Body of pancreas (tissue), 4 donors: ENCODE results near the gene AMH. TPM values are rescaled to one million over a fixed set of nuclear protein-coding genes. Genes with fewer than 3 reads are reported as not detected.

Experiments used
- ATAC-seq: fragments of 150-250 bp; one replicate; pipeline ENCODE4 v1.9.1; 2016
- DNase-seq, 4 donors: peaks; one replicate each; pipeline ENCODE4 v3.0.0-alpha.2; 2019
- H3K27ac ChIP-seq, 4 donors: fragments of 200-600 bp; sonication (generic); 1 replicate in 3 of 4; 2 replicates in 1 of 4; pipeline versions ENCODE4 v1.5.1 to v1.6.1; 2016 to 2019; ENCODE audit warnings: mild to moderate bottlenecking in 1 of 4, mixed read lengths in 1 of 4, moderate library complexity in 1 of 4
- H3K27me3 ChIP-seq, 2 donors: fragments of 200-600 bp; sonication (generic); one replicate each; pipeline ENCODE4 v1.6.0; 2016; ENCODE audit warnings: mild to moderate bottlenecking in 1 of 2
- H3K36me3 ChIP-seq, 2 donors: fragments of 200-600 bp; sonication (generic); replicated peaks in 1 of 2; 2 replicates each; pipeline ENCODE4 v1.5.1; 2016; ENCODE audit warnings: low read depth in 2 of 2; ENCODE audit not compliant: insufficient read depth in 1 of 2
- H3K4me1 ChIP-seq: fragments of 200-600 bp; sonication (generic); one replicate; pipeline ENCODE4 v1.6.0; 2016
- H3K4me3 ChIP-seq, 2 donors: fragments of 200-600 bp; sonication (generic); 1 replicate in 1 of 2; 2 replicates in 1 of 2; pipeline ENCODE4 v1.5.1; 2016 to 2019
- H3K9me3 ChIP-seq, 3 donors: fragments of 200-600 bp; sonication (generic); 1 replicate in 2 of 3; 2 replicates in 1 of 3; pipeline ENCODE4 v1.5.1; 2016
- POLR2A ChIP-seq, 3 donors: fragments of 450-650 bp; IDR thresholded peaks; one replicate each; pipeline ENCODE4 v1.6.1; 2016; ENCODE audit warnings: antibody characterized with exemption in 3 of 3, mild to moderate bottlenecking in 2 of 3
- WGBS, 2 donors: methylation state at CpG; one replicate each; pipeline ENCODE4 v1.1.5; 2017; 5-methylcytosine and 5-hydroxymethylcytosine counted together
- intact Hi-C: fragments of 100-400 bp; cut with DNase I; formaldehyde crosslinking; loops from one replicate; pipeline ENCODE4 v1.15.1; 2023
- total RNA-seq, 2 donors: library from RNA; depleted of rRNA; stranded (reverse); fragments of >200 nt; gene quantifications; one replicate each; pipeline ENCODE4 v1.1.0, GENCODE V29; 2016
- TF ChIP-seq, protein P1 (sequence below), 7 experiments: fragments of 450-650 bp in 4 of 7; fragments of 200-600 bp in 3 of 7; sonication (generic) in 3 of 7; IDR thresholded peaks; one replicate each; pipeline ENCODE4 v1.5.1; 2016 to 2019; ENCODE audit warnings: antibody characterized with exemption in 7 of 7

AMH gene
- total RNA-seq, 2 donors from 2014 or later = 0.99 to 11.7 TPM

DNA sequence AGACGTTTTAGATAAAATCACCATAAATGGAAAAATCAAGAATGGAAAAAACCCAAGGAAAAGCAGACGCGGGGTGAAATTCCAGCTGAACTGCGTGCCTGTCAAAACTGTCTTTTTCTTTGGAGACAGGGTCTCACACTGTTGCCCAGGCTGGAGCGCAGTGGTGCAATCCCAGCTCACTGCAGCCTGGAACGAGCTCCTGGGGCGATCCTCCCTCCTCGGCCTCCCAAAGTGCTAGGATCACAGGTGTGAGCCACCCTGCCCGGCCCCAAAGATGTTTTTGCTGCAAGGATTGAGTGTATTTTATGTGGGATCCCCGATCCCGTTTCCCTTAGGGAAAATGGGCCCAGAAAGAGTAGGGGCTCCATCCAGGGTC is 33.7 kb downstream of the AMH start:
- intact Hi-C loops = no loop called here
- DNase-seq = no peak
- no peaks in the 10 kb centered on the region for H3K36me3 ChIP-seq
- no peak for TF ChIP-seq POLR2A (IDR thresholded peaks at IDR 0.05)
- TF ChIP-seq, protein P1, sequence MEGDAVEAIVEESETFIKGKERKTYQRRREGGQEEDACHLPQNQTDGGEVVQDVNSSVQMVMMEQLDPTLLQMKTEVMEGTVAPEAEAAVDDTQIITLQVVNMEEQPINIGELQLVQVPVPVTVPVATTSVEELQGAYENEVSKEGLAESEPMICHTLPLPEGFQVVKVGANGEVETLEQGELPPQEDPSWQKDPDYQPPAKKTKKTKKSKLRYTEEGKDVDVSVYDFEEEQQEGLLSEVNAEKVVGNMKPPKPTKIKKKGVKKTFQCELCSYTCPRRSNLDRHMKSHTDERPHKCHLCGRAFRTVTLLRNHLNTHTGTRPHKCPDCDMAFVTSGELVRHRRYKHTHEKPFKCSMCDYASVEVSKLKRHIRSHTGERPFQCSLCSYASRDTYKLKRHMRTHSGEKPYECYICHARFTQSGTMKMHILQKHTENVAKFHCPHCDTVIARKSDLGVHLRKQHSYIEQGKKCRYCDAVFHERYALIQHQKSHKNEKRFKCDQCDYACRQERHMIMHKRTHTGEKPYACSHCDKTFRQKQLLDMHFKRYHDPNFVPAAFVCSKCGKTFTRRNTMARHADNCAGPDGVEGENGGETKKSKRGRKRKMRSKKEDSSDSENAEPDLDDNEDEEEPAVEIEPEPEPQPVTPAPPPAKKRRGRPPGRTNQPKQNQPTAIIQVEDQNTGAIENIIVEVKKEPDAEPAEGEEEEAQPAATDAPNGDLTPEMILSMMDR (IDR thresholded peaks at IDR 0.05) = no peak
- no peak overlapping the region for H3K27ac ChIP-seq
- no peaks in the 10 kb centered on the region for H3K9me3 ChIP-seq
- no peak for ATAC-seq
- WGBS, 2 donors = 63 to 70% methylated on average over 10 to 11 of the region's 11 CpGs
- H3K4me3 ChIP-seq = no peak overlapping the region
- peaks cover 13% of the 10 kb centered on the region for H3K4me1 ChIP-seq
- no peaks in the 10 kb centered on the region for H3K27me3 ChIP-seq

DNA sequence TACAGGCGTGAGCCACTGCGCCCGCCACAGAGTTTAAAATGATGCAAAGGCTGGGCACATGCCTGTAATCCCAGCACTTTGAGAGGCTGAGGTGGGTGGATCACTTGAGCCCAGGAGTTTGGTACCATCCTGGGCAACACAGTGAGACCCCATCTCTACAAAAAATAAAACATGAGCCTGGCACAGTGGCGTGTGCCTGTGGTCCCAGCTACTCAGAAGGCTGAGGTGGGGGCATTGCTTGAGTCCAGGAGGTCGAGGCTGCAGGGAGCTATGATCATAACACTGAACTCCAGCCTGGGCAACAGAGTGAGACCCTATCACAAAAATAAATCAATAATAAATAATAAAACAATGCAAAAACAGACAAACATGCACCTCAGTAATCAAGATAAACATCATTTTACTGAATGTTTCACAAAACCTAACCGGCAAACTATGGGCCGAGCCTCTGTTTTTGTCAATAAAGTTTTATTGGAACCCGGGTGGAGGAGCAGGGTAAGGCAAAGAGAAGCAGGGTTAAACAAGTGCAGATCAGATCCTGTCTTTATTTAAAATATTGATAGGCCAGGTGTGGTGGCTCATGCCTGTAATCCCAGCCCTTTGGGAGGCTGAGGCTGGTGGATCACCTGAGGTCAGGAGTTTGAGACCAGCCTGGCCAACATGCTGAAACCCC is 34.8 kb downstream of the AMH start:
- TF ChIP-seq POLR2A (IDR thresholded peaks at IDR 0.05) = no peak
- TF ChIP-seq, protein P1 (IDR thresholded peaks at IDR 0.05) = no peak
- Histone ChIP-seq H3K27me3 (peaks cover 0 to 5% of the 10 kb centered on the region in 2 donors), H3K9me3 (no peaks in the 10 kb centered on the region), H3K4me1 (peaks cover 13% of the 10 kb centered on the region), H3K4me3 (no peak overlapping the region), H3K36me3 (no peaks in the 10 kb centered on the region), H3K27ac (no peak overlapping the region)
- intact Hi-C loops = no loop called here
- 93 to 95% methylated on average over 8 of the region's 8 CpGs for WGBS, 2 donors
- ATAC-seq (no peak), DNase-seq (no peak)

DNA sequence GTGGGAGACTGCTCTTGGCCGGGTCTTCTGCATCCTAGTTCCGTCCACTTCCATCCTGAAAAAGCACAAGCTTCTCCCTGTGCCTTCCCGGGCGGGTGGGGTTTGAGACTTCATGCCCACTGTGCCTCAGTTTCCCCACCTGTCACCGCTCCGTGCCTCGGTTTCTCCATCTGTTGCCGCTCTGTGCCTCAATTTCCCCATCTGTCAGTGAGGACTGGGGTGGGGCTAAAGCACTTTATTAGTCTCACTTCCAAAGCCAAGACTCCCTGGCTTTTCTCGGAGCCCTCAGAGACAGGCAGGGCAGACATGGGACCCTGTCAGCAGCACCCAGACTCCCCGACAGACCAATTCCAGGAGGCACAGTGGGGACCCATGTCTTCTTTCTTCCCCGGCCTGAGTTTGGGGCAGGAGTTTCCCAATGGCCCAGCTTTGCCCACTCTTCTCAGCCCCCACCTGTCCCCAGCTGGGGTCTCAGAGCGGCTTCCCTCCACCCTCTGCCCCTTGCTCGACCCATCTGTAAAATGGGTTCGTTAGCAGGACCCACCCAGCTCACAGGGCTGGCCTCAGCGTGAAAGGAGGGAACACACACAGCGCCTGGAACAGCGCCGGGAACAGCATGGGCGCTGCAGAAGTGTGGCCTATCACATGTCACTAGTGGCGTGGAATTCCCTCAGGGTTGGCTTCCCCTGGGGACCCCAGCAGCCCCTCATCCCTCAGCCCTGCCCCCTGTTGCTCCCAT is 37.4 kb downstream of the AMH start:
- ATAC-seq (no peak), DNase-seq (no peak)
- H3K36me3 ChIP-seq = no peaks in the 10 kb centered on the region
- intact Hi-C loops = loop anchor here (5.0 kb wide), 1 partner anchor 101 kb away; no protein-coding TSS in a partner anchor
- WGBS, 2 donors = 72 to 79% methylated on average over 16 to 20 of the region's 20 CpGs
- no peak overlapping the region for H3K27ac ChIP-seq
- no peaks in the 10 kb centered on the region for H3K9me3 ChIP-seq
- TF ChIP-seq POLR2A (IDR thresholded peaks at IDR 0.05) = no peak
- TF ChIP-seq, protein P1 (IDR thresholded peaks at IDR 0.05) = no peak
- no peak overlapping the region for H3K4me3 ChIP-seq
- peaks cover 5 to 29% of the 10 kb centered on the region in 2 donors for H3K27me3 ChIP-seq
- H3K4me1 ChIP-seq = peaks cover 26% of the 10 kb centered on the region

DNA sequence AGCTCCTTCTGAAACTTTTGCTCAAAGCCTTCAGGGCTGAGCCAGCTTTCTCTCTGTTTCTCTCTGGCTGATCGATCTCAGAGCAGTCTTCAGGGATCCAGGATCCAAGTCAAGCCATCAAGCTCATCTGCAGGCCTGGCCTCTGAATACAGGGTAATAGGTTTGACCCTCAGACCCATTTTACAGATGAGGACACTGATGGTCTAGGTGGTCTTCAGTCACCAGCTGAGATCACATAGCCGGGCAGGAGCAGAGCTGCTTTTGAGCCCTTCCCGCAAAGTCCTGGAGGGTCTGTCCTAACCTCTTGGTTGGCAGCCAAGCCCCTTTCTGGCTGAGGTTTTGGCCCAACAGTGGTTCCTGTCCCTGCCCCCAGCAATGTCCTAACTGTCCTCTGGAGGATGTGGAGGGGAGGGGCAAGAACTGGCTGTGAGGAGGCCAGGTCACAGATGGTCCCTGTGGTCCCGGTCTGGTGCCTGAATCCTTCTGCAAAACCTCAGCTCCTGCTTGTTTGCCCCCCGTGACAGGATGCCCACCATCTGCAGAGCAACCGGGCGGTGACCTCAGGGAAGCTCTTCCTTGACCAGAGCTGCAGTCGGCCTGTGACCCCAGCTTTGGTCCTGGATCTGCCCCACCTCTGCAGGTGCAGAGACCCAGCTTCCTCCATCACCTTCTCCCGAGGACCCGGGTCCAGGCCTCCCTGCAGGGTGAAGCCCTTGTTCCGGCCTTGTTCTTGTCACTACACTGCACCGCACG is 38.6 kb downstream of the AMH start:
- ATAC-seq (no peak), DNase-seq (no peak)
- intact Hi-C loops = loop anchor here (5.0 kb wide), 1 partner anchor 100 kb away; no protein-coding TSS in a partner anchor
- no peaks in the 10 kb centered on the region for H3K9me3 ChIP-seq
- H3K27ac ChIP-seq = no peak overlapping the region
- no peaks in the 10 kb centered on the region for H3K36me3 ChIP-seq
- H3K4me1 ChIP-seq = peaks cover 26% of the 10 kb centered on the region
- WGBS, 2 donors = 73 to 75% methylated on average over 6 to 12 of the region's 13 CpGs
- H3K27me3 ChIP-seq = peaks cover 5 to 37% of the 10 kb centered on the region in 2 donors
- TF ChIP-seq, protein P1 (IDR thresholded peaks at IDR 0.05) = no peak
- no peak for TF ChIP-seq POLR2A (IDR thresholded peaks at IDR 0.05)
- H3K4me3 ChIP-seq = no peak overlapping the region
